ENCODE data around the gene SPTBN1.

The SPTBN1 gene

DNA sequence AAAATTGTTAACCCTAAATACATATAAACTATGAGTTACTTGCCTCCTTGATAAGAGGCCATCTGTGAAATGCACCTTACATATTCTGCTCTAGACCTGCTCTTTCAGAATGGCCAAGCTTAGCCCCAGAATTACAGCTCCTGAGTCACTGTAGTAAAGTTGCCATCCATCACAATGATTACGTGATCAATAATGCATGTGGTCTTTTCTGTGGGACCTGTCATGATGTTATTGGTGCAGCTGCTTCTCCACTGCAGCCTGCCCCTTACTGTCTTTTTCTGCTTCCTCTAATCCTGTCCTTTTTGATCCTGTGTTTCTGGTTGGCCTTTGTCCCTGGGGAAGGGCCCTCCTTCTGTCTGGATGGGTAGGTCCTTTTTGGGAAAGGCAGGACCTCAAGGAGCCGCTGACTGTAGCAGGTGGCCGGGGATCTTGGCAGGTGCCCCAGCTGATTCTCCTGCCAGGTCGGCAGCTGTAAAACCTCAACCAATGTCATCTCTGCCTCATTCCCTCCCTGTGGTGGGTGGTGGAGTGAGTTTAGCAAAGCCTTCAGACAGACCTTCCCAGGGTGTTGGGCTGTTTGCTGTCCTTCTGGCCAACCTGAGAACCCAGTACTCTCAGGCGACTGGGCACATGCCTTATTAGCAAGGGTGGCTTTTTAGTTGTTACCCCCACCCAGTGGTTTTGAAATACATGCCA, 141.2 kb downstream of the SPTBN1 start:
- Histone ChIP-seq H3K4me3 (ENCODE audit: low read depth, low read length) (no peak overlapping the region), H3K27ac (no peak overlapping the region), H3K36me3 (replicated peaks) (peaks cover 31% of the 10 kb centered on the region), H3K27me3 (replicated peaks) (no peaks in the 10 kb centered on the region)
- TF ChIP-seq, protein P1, sequence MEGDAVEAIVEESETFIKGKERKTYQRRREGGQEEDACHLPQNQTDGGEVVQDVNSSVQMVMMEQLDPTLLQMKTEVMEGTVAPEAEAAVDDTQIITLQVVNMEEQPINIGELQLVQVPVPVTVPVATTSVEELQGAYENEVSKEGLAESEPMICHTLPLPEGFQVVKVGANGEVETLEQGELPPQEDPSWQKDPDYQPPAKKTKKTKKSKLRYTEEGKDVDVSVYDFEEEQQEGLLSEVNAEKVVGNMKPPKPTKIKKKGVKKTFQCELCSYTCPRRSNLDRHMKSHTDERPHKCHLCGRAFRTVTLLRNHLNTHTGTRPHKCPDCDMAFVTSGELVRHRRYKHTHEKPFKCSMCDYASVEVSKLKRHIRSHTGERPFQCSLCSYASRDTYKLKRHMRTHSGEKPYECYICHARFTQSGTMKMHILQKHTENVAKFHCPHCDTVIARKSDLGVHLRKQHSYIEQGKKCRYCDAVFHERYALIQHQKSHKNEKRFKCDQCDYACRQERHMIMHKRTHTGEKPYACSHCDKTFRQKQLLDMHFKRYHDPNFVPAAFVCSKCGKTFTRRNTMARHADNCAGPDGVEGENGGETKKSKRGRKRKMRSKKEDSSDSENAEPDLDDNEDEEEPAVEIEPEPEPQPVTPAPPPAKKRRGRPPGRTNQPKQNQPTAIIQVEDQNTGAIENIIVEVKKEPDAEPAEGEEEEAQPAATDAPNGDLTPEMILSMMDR (IDR thresholded peaks at IDR 0.05; ENCODE audit: low read depth, low read length, missing control alignments) = no peak
- in situ Hi-C loops (cut with HindIII; ENCODE audit: low pct_ligation_motif_present, low sequenced_read_pairs) = no loop called here
- no peak for DNase-seq

DNA sequence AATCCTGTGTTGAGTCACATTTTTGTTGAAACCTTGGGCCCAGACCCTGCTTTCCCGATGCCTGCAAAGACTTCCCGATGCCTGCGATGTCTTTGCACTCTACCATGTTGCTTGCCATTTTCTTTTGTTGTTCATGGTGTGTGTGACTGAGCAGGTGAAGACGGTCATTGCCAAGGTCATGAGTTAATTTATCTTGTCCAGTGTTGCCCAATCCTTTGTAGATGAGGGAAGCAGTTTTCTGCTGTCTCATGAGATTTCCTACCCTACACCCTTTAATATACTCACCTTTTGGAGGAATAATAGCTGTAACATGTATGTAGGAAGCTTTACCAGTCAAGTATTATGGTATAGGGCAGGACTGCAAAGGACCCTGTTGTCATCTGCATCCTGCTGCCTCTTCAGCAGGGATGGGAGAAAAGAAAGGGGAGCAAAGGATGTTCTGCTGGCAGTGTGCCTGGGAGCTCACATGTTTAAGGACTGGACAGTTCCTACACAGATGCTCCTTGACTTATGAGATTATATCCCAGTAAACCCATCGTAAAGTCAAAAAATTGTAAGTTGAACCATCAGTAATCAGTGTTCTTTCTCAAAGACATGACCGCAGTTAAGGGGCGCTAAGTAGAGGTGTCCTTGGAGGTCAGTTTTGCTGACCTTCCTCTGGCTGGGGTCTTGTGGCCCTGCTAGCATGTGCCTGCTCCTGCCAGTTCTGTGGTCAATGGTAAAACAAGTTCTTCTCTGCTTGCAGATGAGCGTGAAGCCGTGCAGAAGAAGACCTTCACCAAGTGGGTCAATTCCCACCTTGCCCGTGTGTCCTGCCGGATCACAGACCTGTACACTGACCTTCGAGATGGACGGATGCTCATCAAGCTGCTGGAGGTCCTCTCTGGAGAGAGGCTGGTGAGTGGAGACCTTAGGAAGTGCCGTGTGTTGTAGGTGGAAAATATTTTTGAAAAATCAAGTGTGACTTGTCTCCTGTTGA, 142.5 kb downstream of the SPTBN1 start:
- H3K27ac ChIP-seq = no peak overlapping the region
- TF ChIP-seq, protein P1 (IDR thresholded peaks at IDR 0.05; ENCODE audit: low read depth, low read length, missing control alignments) = no peak
- in situ Hi-C loops (cut with HindIII; ENCODE audit: low pct_ligation_motif_present, low sequenced_read_pairs) = no loop called here
- peaks cover 28% of the 10 kb centered on the region for H3K36me3 ChIP-seq (replicated peaks)
- DNase-seq = no peak
- no peaks in the 10 kb centered on the region for H3K27me3 ChIP-seq (replicated peaks)
- H3K4me3 ChIP-seq (ENCODE audit: low read depth, low read length) = no peak overlapping the region

GRCh38 chr2:54599326-54599710, 143.2 kb downstream of the SPTBN1 start:
- Histone ChIP-seq H3K27ac (no peak overlapping the region), H3K27me3 (replicated peaks) (no peaks in the 10 kb centered on the region), H3K36me3 (replicated peaks) (peaks cover 30% of the 10 kb centered on the region), H3K4me3 (ENCODE audit: low read depth, low read length) (no peak overlapping the region)
- in situ Hi-C loops (cut with HindIII; ENCODE audit: low pct_ligation_motif_present, low sequenced_read_pairs) = no loop called here
- TF ChIP-seq, protein P1 (IDR thresholded peaks at IDR 0.05; ENCODE audit: low read depth, low read length, missing control alignments) = no peak
- DNase-seq = no peak

DNA sequence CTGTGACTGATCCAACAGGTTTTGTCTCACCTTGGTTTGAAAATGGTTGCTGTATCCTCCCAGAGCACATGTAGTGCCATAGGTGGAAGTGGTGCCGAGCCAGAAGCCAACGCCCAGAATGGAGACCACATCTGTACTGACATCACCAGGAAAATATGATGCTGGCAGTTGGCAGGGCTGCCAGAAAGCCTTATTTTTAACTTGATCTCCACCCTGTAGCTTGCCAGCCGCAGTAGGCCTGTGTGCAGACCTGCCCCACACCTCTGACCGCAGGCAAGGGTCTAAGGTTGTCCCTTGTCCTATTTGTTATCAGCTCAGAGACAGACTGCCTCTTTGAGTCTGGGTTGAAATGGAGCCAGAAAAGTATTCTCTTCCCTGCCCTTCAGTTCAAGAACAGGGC, 143.8 kb downstream of the SPTBN1 start:
- in situ Hi-C loops (cut with HindIII; ENCODE audit: low pct_ligation_motif_present, low sequenced_read_pairs) = no loop called here
- H3K27ac ChIP-seq = no peak overlapping the region
- DNase-seq = no peak

GRCh38 chr2:54601339-54601738, 145.2 kb downstream of the SPTBN1 start:
- H3K36me3 ChIP-seq (replicated peaks) = peaks cover 25% of the 10 kb centered on the region
- DNase-seq = no peak
- H3K27ac ChIP-seq = peak overlapping the region; percentile 3
- TF ChIP-seq, protein P1 (IDR thresholded peaks at IDR 0.05; ENCODE audit: low read depth, low read length, missing control alignments) = no peak
- in situ Hi-C loops (cut with HindIII; ENCODE audit: low pct_ligation_motif_present, low sequenced_read_pairs) = no loop called here
- no peaks in the 10 kb centered on the region for H3K27me3 ChIP-seq (replicated peaks)
- no peak overlapping the region for H3K4me3 ChIP-seq (ENCODE audit: low read depth, low read length)

More for the DNA sequence above, 143.8 kb downstream of the SPTBN1 start:
- H3K36me3 ChIP-seq (replicated peaks) = peaks cover 30% of the 10 kb centered on the region
- H3K27me3 ChIP-seq (replicated peaks) = no peaks in the 10 kb centered on the region
- TF ChIP-seq, protein P1 (IDR thresholded peaks at IDR 0.05; ENCODE audit: low read depth, low read length, missing control alignments) = no peak
- H3K4me3 ChIP-seq (ENCODE audit: low read depth, low read length) = no peak overlapping the region
